Stimulated activated CD8-positive, alpha-beta memory T cell treated with anti-CD3 and anti-CD28 coated beads, Interleukin-2, amount 100 ng/mL, for 48 hours (primary cell): ENCODE results near the gene NGFR.

Source experiments
- DNase-seq, 2 donors: peaks; one replicate each; pipeline ENCODE4 v3.0.0-alpha.2; 2020; ENCODE audit warnings: low read depth in 2 of 2

NGFR gene

GRCh38 chr17:49494986-49495841 lies at the start of gene NGFR:
TSS of gene NGFR (plus strand) at chr17:49495293. CDS start at chr17:49495418, 125 bp downstream.
- peak; percentile 21 to 37 for DNase-seq

- no peak for DNase-seq
Measured at GRCh38 chr17:49445591-49445990, 49.5 kb upstream of the NGFR start.

GRCh38 chr17:49447628-49448302 lies 47.3 kb upstream of the NGFR start:
- DNase-seq = no peak

- no peak for DNase-seq
Measured at GRCh38 chr17:49450181-49450580, 44.9 kb upstream of the NGFR start.

GRCh38 chr17:49450735-49451134 lies 44.4 kb upstream of the NGFR start:
- no peak for DNase-seq

- no peak for DNase-seq
Measured at GRCh38 chr17:49452201-49452600, 42.9 kb upstream of the NGFR start.

GRCh38 chr17:49452661-49453060 lies 42.4 kb upstream of the NGFR start:
- DNase-seq = no peak

- DNase-seq = no peak
Measured at GRCh38 chr17:49454050-49454449, 41.0 kb upstream of the NGFR start.

GRCh38 chr17:49455272-49455861 lies 39.7 kb upstream of the NGFR start:
- DNase-seq = no peak

GRCh38 chr17:49456183-49456965 lies 38.7 kb upstream of the NGFR start:
- no peak for DNase-seq

GRCh38 chr17:49457564-49458535 lies 37.2 kb upstream of the NGFR start:
- DNase-seq = no peak

GRCh38 chr17:49459401-49459984 lies 35.6 kb upstream of the NGFR start:
- no peak for DNase-seq

GRCh38 chr17:49460401-49460800 lies 34.7 kb upstream of the NGFR start:
- DNase-seq = no peak

- no peak for DNase-seq
Measured at GRCh38 chr17:49461580-49461979, 33.5 kb upstream of the NGFR start.

GRCh38 chr17:49464049-49464448 lies 31.0 kb upstream of the NGFR start:
- no peak for DNase-seq

GRCh38 chr17:49465331-49465903 lies 29.7 kb upstream of the NGFR start:
- DNase-seq = no peak

GRCh38 chr17:49466436-49466835 lies 28.7 kb upstream of the NGFR start:
- no peak for DNase-seq

- DNase-seq = no peak
Measured at GRCh38 chr17:49467175-49467574, 27.9 kb upstream of the NGFR start.

- no peak for DNase-seq
Measured at GRCh38 chr17:49468811-49469385, 26.2 kb upstream of the NGFR start.
